Keratinocyte (primary cell): ENCODE data around the gene SERGEF. TPM values are rescaled to one million over a fixed set of nuclear protein-coding genes. Genes with fewer than 3 reads are reported as not detected.

Experiments used
- DNase-seq: peaks from one replicate; pipeline ENCODE4 v3.0.0-alpha.2; 2011; ENCODE audit warnings: low read depth, missing footprints, low spot score
- FAIRE-seq: peaks from 2 replicates; lab custom pipeline; 2011; peaks lifted over from hg19 to GRCh38; lab: Jason Lieb, UNC
- H2AFZ ChIP-seq: 2 replicates; pipeline ENCODE4 v1.6.0; 2012; ENCODE audit warnings: low read length, control low read depth, inconsistent platforms; ENCODE audit not compliant: control insufficient read depth
- H3K27ac ChIP-seq: 2 replicates; pipeline ENCODE4 v1.5.1; 2011; ENCODE audit warnings: low read length; ENCODE audit not compliant: control insufficient read depth, insufficient read depth
- H3K27me3 ChIP-seq: 3 replicates; pipeline ENCODE4 v1.6.0; 2011; ENCODE audit warnings: low read length; ENCODE audit not compliant: control insufficient read depth, insufficient read depth; ENCODE audit errors: extremely low read depth
- H3K36me3 ChIP-seq, 2 experiments: 2 replicates in 1 of 2; 3 replicates in 1 of 2; pipeline ENCODE4 v1.5.1; 2011; ENCODE audit warnings: low read length in 2 of 2, mild to moderate bottlenecking in 1 of 2; ENCODE audit not compliant: control insufficient read depth in 2 of 2, insufficient read depth in 2 of 2; ENCODE audit errors: extremely low read depth in 1 of 2
- H3K4me1 ChIP-seq: 3 replicates; pipeline ENCODE4 v1.5.1; 2011; ENCODE audit warnings: low read length; ENCODE audit not compliant: control insufficient read depth, insufficient read depth; ENCODE audit errors: extremely low read depth
- H3K4me2 ChIP-seq: 3 replicates; pipeline ENCODE4 v1.6.0; 2011; ENCODE audit warnings: low read depth, low read length; ENCODE audit not compliant: control insufficient read depth, insufficient read depth; ENCODE audit errors: extremely low read depth
- H3K4me3 ChIP-seq, 3 experiments: fragments of 200-600 bp in 1 of 3; sonication (generic) in 1 of 3; 2 replicates in 2 of 3; 3 replicates in 1 of 3; pipeline ENCODE4 v1.5.1; 2011 to 2016; ENCODE audit warnings: low read length in 3 of 3, mild to moderate bottlenecking in 3 of 3, control low read depth in 2 of 3, inconsistent platforms in 1 of 3, low read depth in 1 of 3, mixed read lengths in 1 of 3, mixed run types in 1 of 3, moderate library complexity in 1 of 3; ENCODE audit not compliant: control insufficient read depth in 2 of 3, insufficient read depth in 2 of 3; ENCODE audit errors: extremely low read depth in 1 of 3
- H3K79me2 ChIP-seq: 2 replicates; pipeline ENCODE4 v1.6.0; 2012; ENCODE audit warnings: low read length; ENCODE audit not compliant: control insufficient read depth, insufficient read depth
- H3K9ac ChIP-seq: 3 replicates; pipeline ENCODE4 v1.6.0; 2011; ENCODE audit warnings: low read length; ENCODE audit not compliant: control insufficient read depth, insufficient read depth; ENCODE audit errors: extremely low read depth
- H3K9me1 ChIP-seq: 3 replicates; pipeline ENCODE4 v1.6.0; 2011; ENCODE audit warnings: low read length; ENCODE audit not compliant: control insufficient read depth, insufficient read depth; ENCODE audit errors: extremely low read depth
- H3K9me3 ChIP-seq: 2 replicates; pipeline ENCODE4 v1.5.1; 2012; ENCODE audit warnings: low read depth, low read length; ENCODE audit not compliant: control insufficient read depth
- H4K20me1 ChIP-seq: 3 replicates; pipeline ENCODE4 v1.6.0; 2011; ENCODE audit warnings: low read length; ENCODE audit not compliant: control insufficient read depth, insufficient read depth; ENCODE audit errors: extremely low read depth
- EZH2 ChIP-seq: IDR thresholded peaks from one replicate; pipeline ENCODE4 v1.6.1; 2012; ENCODE audit warnings: inconsistent platforms, mild to moderate bottlenecking, low read length, moderate library complexity
- dilution Hi-C: fragments of 300-500 bp; cut with MboI; formaldehyde crosslinking; loops from one replicate; pipeline ENCODE4 v1.7.0; 2020; ENCODE audit warnings: low sequenced_read_pairs; ENCODE audit not compliant: extremely low pct_ligation_motif_present
- polyA plus RNA-seq, 5 experiments: library from polyadenylated mRNA; depleted of rRNA in 3 of 5; stranded (reverse) in 3 of 5; stranded (forward) in 1 of 5; unstranded in 1 of 5; fragments of >200 nt; gene quantifications; 1 replicate in 1 of 5; 2 replicates in 3 of 5; 3 replicates in 1 of 5; pipeline versions ENCODE4 v1.2.1 to v1.2.3, GENCODE V29; 2011 to 2012; ENCODE audit warnings: missing spikeins in 2 of 5, low read depth in 1 of 5, low replicate concordance in 1 of 5
- TF ChIP-seq, protein P1 (sequence below), 3 experiments: IDR thresholded peaks in 1 of 3; conservative IDR thresholded peaks in 1 of 3; optimal IDR thresholded peaks in 1 of 3; 2 replicates in 2 of 3; 3 replicates in 1 of 3; pipeline versions ENCODE3 to v1.5.1; 2011; ENCODE audit warnings: low read length in 3 of 3, mild to moderate bottlenecking in 3 of 3, moderate library complexity in 2 of 3, control low read depth in 1 of 3, inconsistent platforms in 1 of 3; ENCODE audit not compliant: insufficient read depth in 2 of 3; ENCODE audit errors: extremely low read depth in 1 of 3

Gene SERGEF
- polyA plus RNA-seq, 1 donor (not counting 4 experiments of a cell fraction or from before 2014, with no cell fraction given): 15.6 TPM

DNA sequence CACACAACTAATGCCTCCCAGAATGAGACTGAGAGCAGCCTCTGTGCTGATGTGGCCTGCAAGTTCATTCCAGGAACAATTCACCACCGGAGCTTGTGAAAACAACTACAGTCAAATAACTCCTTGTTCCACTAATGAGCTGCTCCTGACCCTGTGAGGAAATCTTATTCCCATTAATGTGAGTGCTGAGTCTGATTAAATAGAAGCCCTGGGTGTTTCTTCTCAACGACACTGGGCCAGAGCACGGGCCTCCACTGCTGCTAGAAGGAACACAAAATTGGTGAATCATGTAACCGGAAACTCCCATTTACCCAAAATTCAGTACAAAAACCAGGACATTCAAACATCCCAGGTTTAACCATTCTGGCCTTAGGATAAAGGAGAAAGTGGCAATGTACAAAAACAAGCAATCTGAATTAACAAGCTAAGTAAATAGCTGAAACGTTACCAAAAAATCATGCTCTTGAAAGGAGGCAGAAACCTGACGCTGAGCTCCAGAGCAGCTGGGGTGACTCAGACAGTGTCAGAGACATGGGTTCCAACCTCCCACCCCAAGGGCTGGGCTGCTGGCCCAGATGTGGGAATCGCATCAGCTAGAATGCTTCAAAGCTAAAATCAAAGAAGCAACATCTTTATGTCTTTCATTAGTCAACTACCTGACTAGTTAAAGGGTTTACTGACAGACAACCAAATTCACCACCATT, 26.7 kb downstream of the SERGEF start:
- Histone ChIP-seq H3K27me3 (no peaks in the 10 kb centered on the region), H4K20me1 (no peaks in the 10 kb centered on the region), H2AFZ (no peak overlapping the region), H3K79me2 (no peaks in the 10 kb centered on the region), H3K4me1 (peaks cover 20% of the 10 kb centered on the region), H3K36me3 (peaks cover 2% of the 10 kb centered on the region in 2 experiments), H3K4me3 (no peak overlapping the region), H3K9me3 (no peaks in the 10 kb centered on the region), H3K9ac (peak overlapping the region; percentile 23), H3K27ac (peak overlapping the region; percentile 66), H3K4me2 (peak overlapping the region; percentile 27), H3K9me1 (no peaks in the 10 kb centered on the region)
- DNase-seq (no peak), FAIRE-seq (peak; percentile 71)
- no peak for TF ChIP-seq EZH2
- TF ChIP-seq, protein P1, sequence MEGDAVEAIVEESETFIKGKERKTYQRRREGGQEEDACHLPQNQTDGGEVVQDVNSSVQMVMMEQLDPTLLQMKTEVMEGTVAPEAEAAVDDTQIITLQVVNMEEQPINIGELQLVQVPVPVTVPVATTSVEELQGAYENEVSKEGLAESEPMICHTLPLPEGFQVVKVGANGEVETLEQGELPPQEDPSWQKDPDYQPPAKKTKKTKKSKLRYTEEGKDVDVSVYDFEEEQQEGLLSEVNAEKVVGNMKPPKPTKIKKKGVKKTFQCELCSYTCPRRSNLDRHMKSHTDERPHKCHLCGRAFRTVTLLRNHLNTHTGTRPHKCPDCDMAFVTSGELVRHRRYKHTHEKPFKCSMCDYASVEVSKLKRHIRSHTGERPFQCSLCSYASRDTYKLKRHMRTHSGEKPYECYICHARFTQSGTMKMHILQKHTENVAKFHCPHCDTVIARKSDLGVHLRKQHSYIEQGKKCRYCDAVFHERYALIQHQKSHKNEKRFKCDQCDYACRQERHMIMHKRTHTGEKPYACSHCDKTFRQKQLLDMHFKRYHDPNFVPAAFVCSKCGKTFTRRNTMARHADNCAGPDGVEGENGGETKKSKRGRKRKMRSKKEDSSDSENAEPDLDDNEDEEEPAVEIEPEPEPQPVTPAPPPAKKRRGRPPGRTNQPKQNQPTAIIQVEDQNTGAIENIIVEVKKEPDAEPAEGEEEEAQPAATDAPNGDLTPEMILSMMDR (optimal IDR thresholded peaks at IDR 0.05 in 1 of 3, IDR thresholded peaks at IDR 0.05 in 1 of 3, conservative IDR thresholded peaks at IDR 0.05 in 1 of 3; ENCODE audit: extremely low read depth in 1 of 3, insufficient read depth in 2 of 3, low read length in 3 of 3): no peak
- dilution Hi-C loops: no loop called here

DNA sequence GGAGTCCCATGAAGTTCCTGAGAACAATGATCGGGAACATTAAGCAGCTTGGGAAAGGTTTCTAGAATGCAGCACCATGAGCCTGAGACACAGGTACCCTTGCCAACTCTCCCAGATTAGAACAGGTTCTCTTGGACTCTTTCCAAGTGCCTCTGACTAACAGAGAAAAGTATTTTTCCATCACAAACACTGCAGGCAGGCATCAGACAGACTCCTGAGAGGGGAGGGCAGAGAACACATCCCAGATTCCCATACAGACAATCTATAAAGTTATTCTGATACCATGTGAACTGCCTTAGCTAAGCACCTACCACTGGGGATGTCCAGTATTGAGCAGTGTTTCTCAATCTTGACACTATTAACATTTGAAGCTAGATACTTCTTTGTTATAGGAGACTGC, 27.3 kb downstream of the SERGEF start:
- no peaks in the 10 kb centered on the region for H4K20me1 ChIP-seq
- H3K27me3 ChIP-seq: no peaks in the 10 kb centered on the region
- H3K9me3 ChIP-seq: no peaks in the 10 kb centered on the region
- peaks cover 2% of the 10 kb centered on the region in 2 experiments for H3K36me3 ChIP-seq
- H3K4me1 ChIP-seq: peaks cover 20% of the 10 kb centered on the region
- no peaks in the 10 kb centered on the region for H3K79me2 ChIP-seq
- DNase-seq (no peak), FAIRE-seq (peak; percentile 67)
- peak overlapping the region; percentile 27 for H3K4me2 ChIP-seq
- peak overlapping the region; percentile 23 for H3K9ac ChIP-seq
- no peak overlapping the region for H3K4me3 ChIP-seq
- H3K9me1 ChIP-seq: no peaks in the 10 kb centered on the region
- no peak overlapping the region for H2AFZ ChIP-seq
- TF ChIP-seq EZH2: no peak
- TF ChIP-seq, protein P1 (optimal IDR thresholded peaks at IDR 0.05 in 1 of 3, IDR thresholded peaks at IDR 0.05 in 1 of 3, conservative IDR thresholded peaks at IDR 0.05 in 1 of 3; ENCODE audit: extremely low read depth in 1 of 3, insufficient read depth in 2 of 3, low read length in 3 of 3): no peak
- H3K27ac ChIP-seq: peak overlapping the region; percentile 66
- dilution Hi-C loops: no loop called here
